ENCODE results near the gene USP26. TPM values are rescaled to one million over a fixed set of nuclear protein-coding genes. Genes with fewer than 3 reads are reported as not detected.

USP26 gene
- polyA plus RNA-seq, 2 of the 4 experiments (the other 2 are of a cell fraction) = not detected

Other genes starting within 250 kb of the USP26 start
- 0.04 and 0.05 TPM in 2 replicates for gene HS6ST2, start 138.5 kb downstream of the USP26 start, polyA plus RNA-seq (2011; rRNA removed)
- 0.01 TPM in 2 of 3 replicates, not detected in the other for gene HS6ST2, start 138.5 kb downstream of the USP26 start, polyA plus RNA-seq (2017; fragmentation: RNase III; extraction: RNeasy Plus Mini Kit Qiagen cat#74134 plus additional on column Dnase treatment)
- gene TFDP3, start 121.2 kb upstream of the USP26 start, polyA plus RNA-seq (2011; rRNA removed) = not detected in 2 replicates
- gene TFDP3, start 121.2 kb upstream of the USP26 start, polyA plus RNA-seq (2017; fragmentation: RNase III; extraction: RNeasy Plus Mini Kit Qiagen cat#74134 plus additional on column Dnase treatment) = not detected in 3 replicates